ENCODE results near the gene ISM1.

The ISM1 gene

DNA sequence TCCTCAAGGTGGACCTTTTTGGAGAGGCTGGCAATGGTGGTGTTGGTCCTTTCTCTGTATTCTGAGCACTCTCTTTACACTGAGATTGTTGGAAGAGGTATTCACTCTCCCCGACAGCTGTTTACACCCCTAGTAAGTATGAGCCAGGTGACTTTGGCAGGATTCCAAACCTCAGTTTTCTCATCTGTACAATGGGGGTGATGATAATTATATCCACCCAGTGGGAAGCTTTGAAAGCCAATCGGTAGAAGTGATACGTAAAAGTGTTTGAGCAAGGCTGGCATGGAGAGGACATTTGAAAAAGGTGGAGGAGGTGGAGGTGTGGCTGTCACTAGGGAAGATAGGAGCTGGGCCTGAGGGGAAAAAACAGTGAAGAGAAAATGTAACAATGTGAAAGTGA, 35.5 kb downstream of the ISM1 start:
- DNase-seq (ENCODE audit: low spot score): no peak

DNA sequence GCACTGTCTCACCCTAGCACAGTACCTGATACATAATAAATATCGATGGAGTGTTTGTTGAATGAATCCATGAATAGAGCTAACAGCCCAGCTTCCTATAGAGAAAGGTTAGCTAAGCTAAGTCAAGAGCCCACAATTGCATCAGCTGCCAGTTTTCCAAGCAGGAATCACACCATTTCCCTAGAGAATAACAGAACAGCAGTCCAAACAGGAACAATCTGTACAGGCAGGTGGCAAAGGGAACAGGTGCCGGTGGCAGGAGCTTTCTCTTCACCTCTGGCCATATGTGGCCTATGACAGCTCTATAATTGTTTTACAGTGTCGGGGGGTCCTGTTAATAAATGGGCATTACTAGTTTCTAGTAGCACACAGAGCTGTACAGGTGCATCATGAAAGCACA, 38.8 kb downstream of the ISM1 start:
- no peak for DNase-seq (ENCODE audit: low spot score)

DNA sequence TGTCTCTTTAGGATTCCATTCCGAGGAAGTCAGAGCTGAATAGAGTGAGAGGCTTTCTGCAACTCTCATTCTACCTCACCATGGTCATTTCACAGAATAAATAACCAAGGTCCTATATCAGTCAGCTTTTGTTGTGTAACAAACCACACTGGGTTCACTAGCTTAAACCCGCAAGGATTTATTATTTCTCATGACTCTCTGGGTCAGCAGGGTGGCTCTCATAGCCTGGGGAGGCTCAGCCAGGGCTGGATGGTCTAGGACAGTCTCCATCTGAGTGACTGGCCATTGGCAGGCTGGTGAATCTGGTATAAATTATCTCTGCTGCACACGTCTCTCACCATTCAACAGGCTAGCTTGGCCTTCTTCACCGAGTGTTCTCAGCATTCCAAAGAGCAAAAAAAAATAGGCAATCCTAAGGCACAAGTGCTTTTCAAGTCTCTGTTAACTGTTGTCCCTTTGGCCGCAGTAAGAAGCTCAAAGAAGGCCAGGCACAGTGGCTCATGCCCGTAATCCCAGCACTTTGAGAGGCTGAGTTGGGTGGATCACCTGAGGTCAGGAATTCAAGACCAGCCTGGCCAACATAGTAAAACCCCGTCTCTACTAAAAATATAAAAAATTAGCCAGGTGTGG, 39.7 kb downstream of the ISM1 start:
- peak; percentile 31 for DNase-seq (ENCODE audit: low spot score)

DNA sequence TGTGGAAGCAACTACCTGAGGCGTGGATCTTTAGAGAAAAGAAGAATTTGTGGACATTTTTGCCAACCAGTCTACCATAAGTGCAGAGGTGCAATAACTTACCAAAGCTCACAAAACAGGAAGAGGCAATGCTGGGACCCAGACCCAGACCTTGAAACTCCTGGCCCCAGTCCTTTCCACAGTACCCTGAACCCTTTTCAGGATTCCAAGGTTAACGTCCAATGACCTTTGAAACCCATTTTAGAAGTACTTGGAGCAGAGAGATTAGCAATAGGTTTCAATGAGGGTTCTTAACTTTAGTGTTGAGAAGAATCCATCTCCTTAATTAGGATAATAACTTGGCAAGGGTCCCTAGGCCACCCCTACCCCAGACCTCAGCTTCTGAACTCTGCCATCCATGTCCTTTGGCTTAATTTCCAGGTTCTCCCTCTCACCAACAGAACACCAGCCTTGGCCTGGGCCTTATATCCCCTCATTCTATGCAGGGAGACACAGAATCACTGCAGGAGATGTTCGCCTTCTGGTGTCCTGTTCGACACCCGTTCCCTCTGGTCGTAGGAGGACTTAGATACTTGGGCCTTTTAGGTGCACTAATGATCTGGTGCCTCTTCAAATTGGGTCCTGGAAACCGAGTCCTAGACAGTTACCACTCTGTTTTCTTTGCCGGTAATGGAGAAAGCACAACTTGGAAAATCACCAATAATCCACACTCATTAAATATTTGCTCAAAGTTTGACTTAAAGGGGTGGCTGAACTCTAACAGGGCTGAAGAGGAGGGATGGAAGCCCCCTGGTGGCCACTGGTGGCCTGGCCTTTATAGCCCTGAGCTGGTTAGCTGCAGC, 40.6 kb downstream of the ISM1 start:
- peak; percentile 86 for DNase-seq (ENCODE audit: low spot score)

DNA sequence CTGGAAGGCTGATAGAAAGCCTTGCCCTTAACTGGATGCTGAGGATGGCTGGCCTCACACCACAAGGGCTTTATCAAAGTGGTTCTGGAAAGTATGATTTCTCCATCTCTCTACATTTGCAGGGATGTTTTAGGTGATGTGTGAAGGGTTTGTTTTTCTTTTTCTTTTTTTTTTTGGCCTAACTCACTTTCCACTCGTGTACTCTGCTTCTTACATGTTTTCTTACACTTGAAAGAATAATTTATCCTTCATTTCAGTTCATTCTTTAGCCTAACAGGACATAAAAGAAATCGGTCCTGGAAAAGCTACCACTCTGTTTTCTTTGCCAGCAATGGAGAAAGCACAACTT, 41.2 kb downstream of the ISM1 start:
- DNase-seq (ENCODE audit: low spot score): no peak

DNA sequence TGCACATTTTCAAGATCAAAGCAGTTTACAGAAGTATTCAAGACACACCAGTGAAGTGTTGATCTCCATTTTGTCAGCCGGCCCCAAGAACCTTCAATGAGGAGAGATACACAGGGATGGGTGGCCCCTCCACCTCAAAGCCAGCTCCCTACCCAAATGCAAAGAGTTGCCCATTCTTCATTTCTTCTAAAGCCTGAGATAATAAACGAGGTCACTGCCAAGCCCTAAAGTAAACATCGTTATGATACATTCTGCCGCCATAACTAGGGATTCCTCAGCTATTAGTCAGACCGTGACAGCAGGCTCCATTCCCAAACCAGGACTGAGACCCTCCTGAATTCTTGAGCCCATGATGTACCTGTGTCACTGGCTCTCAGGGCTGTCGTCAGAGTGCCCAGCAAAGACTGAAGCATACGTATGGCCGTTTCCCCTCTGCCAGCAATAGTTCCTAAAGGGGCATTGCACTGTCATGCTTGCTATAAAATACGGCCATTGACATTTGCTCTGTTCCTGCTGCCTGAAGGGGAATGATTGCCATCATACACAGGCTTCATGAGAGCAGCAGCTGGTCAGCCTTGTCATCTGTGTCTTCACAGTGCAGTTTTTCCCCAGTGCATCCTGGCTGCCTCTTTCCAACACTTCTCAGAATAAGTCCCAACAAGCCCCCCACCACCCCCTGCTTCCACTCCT, 41.7 kb downstream of the ISM1 start:
- DNase-seq (ENCODE audit: low spot score): peak; percentile 24

DNA sequence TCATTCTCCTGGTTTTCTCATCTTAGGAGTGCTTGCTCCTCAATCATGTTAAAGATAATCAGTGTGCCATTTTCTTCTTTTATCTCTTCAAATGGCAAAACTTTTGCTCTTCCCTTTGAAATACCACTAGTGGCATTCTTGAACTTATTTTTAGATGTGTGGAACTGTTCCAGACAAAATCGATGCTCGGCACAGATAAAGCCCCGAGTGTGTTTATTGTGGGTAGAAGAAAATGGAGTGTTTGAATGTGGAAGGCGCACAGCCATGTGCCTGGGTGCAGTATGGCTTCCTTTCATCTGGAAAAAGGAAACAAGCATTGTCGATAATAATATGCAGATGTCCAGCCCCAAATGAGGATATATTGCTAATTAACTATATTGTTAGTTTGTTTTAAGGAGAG, 42.4 kb downstream of the ISM1 start:
- DNase-seq (ENCODE audit: low spot score): no peak

DNA sequence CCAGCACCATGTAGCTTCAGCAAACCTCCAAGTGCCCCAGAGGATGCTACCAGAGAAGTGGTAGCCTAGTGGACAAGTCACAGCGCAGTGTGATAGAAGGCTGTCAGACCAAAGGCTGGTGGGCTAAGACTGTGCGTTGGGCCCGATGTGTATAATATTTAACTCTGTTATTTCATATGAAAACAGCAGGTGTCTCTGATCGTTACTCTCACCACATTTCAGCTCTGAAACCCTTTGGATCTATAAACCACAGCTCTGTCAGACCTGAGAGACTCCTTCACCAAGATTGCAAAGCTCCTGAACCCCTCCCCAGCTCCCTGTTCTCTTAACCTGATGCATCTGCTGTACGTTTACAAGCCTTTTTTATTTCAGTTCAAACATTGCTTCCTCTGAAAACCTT, 43.8 kb downstream of the ISM1 start:
- no peak for DNase-seq (ENCODE audit: low spot score)

DNA sequence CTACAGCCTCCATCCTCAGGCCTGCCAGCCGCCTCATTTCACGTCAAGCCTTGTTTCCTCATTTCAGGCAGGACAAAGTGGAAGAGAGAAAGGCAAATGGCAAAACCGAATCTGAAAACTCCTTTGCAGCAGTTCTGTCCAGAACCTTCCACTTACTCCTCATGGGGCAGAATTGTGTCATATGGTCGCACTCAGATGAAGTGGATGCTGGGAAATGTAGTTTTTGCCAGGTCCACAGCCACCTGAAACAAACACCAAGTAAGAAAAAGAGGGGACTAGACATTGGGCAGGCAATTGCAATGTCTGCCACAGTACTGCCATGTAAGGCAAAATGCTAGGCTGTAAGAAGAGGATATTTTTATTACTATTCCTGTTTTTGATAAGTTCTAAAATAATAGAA, 44.9 kb downstream of the ISM1 start:
- DNase-seq (ENCODE audit: low spot score): no peak

DNA sequence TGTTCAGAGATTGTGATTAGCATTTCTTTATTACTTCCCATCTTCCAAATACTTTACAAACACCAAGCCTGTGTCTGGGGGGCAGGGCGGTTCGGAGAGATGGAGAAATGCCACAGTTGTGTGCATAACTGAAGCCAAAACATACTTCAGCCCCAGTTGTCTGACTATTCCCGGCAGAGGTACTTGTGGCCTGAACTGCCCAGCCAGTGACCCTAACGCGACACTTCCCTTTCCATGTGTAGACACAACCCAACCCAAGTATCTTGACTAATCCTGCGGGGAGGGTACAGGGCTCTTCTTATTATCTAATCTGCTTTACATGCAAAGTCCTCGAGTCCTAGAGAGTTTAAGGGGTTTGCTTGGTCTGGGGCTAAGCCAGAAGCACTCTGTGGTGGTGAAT, 46.2 kb downstream of the ISM1 start:
- no peak for DNase-seq (ENCODE audit: low spot score)

DNA sequence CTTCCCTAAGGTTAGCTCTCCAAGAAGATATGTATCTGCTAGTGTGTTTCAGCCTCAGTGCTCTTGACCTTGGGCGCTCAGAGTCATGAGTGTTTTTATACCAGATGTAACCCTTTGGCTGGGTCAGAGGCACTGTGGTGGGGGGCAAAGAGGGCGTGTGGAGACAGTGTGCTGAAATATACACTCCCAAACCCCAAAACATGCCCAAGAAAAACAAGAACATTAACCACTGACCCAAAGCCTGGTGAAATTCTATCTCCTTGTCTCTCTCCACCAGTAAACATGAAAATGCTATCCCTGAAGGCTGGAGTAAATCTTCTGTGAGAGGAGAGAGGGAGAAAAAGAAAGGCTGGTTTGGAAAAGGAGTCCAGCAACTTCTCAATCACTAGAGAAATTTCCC, 47.9 kb downstream of the ISM1 start:
- DNase-seq (ENCODE audit: low spot score): no peak

DNA sequence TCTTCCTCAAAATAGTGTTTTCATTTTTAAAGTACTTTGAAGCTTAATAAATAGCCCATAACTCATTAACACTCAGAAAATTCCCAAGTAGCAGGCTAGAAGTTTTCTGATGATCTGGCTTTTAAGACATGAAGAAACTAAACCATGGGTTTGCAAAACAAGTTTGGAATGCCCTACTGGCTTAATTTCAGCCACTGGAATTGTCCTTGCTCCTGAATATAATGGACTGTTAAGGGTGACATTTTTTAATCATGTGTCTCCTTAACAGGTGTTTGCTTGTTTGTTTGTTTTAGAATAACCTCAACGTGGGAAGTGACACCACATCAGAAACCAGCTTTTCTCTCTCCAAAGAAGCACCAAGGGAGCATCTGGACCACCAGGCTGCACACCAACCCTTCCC, 49.1 kb downstream of the ISM1 start:
- no peak for DNase-seq (ENCODE audit: low spot score)

DNA sequence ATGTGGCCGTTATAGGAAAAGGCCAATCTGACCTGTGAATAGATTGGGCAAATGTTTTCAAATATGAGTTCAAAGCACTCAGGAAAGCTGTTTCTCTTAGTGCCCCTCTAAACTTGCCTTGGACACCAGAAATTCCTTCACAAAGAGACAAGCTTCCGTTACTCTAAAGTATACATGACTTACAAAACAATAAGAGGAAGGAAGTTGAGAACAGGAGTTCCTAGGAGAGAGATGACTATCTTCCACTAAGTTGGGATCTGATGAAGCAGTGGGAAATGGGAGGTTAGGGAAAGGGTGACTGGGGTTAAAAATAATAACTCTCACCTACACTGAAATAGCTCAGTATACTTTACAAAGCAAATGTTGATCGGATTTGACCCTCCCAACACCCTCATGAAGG, 50.0 kb downstream of the ISM1 start:
- no peak for DNase-seq (ENCODE audit: low spot score)

DNA sequence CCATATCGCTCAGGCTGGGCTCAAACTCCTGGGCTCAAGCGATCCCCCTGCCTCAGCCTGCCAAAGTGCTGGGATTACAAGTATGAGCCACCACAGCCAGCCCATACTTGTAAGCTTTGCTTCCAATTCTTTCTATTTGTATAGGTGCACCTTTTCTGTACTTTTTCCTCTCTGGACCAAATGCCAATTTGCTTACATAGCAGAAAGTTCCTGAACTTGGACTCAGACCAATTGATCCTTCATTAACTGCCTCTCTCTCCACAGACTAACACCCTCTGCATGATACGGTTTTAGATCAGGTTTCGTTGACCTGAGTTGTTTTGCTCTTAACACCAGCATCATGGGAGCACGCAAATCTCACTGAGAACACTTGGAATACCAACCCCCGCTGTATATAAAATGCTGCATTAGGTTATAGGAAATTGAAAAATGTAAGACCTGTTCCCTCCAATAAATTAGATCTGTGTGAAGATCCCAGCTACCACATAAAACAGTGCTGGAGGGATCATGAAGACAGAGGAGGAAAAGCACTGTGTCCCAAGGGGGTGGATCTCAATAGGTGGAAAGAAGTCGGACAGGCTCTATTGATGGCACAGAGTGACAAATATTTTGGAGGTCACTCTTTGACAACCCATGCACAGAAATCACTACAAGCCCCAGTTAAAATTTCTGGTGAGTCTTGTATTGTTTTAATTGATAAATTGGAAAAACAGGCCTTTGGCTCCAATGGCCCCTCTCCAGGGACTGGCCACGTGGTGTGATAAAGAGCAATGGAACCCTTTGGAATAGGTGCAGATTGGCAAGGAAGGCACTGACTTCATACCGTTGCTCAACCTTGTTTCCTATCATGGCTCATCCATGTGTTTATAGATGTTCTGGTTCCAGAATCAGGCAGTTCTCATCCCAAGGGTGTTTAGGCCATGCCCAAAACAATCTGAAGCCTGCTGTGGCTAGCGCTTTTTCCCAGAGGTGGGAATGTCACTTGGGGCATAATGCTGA, 51.2 kb downstream of the ISM1 start:
- DNase-seq (ENCODE audit: low spot score): no peak

DNA sequence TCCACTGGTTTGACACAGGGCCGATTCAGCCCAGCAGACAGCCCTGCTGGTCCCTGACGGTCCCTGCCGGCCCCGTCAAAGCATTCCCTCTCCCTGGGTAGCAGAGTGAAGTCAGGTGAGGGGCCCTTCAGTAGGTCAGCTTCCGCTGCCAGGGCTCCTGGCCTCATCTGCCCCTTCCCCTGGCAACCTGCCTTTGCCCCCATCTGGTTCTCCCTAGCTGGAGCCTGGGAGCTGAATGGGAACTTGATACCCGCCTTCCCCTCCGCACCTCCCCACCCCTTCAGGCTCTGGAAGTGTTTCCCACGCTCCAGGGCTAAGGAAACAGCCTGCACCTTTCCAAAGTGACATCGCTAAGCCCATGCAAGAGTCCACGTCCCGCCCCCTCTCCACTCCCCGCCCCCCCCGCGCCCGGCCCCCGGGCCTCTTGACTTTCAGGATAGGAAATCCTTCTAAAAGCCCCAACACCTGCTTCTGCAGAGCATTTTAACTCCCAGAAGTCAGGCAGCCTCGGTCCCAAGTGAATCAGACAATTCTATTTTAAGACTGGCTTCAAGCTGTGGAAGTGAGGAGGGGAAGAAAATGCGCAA, 53.3 kb downstream of the ISM1 start:
- no peak for DNase-seq (ENCODE audit: low spot score)

DNA sequence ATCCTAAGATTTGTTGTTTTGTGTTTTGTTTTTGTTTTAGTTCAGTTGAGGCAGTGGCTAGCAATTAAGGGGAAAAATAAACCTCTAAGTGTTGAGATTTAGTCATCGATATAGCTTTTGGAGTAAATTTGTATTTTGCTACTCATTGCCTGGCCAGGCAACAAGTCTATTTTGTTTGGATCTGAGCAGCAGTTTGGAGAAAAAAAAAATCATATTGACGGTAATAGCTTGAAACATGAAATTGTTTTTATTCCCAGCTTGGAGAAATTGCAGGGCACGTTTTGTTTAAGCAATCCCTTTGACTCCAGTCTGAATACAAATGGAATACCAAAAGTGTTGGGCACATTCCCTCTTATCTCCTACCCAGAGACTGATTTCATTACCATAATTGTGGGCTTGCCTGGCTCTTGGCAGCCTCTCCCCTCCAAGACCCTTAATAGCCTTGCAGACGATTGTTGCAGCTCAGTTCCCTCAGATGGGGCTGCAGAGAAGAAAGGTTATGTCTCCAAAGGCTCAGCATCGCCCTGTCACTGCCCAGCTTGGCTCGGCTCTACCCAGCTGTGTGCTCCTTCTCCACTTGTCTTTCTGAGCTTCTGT, 56.0 kb downstream of the ISM1 start:
- no peak for DNase-seq (ENCODE audit: low spot score)

DNA sequence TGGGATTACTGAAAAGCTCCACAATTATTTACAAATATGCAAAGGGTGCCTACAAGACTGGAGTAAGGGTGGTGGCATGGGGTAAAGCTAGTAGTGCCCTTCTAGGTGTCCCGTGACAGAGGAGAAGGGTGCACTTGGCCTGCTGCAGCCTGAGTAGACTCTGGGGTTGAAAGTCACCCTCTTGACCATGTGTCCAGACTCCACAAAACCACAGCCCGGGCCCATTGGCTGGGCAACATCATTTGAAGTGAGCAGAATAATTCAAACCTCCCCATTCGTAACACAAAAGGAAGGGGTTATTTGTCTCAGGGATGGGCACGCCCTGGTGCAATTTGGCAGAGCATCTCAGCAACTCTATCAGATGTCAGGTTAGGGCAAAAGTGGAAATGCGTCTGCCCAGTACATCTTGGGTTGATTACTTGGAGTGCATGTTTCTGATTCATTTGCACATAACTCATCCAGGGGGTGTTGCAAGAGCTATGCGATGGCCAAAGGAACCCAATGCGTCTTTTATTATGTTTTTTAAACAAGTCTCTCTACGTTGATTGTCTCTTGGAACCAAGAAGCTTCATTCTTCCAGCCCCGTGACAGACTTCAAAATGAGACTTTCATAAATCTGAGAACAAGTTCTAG, 56.7 kb downstream of the ISM1 start:
- no peak for DNase-seq (ENCODE audit: low spot score)

DNA sequence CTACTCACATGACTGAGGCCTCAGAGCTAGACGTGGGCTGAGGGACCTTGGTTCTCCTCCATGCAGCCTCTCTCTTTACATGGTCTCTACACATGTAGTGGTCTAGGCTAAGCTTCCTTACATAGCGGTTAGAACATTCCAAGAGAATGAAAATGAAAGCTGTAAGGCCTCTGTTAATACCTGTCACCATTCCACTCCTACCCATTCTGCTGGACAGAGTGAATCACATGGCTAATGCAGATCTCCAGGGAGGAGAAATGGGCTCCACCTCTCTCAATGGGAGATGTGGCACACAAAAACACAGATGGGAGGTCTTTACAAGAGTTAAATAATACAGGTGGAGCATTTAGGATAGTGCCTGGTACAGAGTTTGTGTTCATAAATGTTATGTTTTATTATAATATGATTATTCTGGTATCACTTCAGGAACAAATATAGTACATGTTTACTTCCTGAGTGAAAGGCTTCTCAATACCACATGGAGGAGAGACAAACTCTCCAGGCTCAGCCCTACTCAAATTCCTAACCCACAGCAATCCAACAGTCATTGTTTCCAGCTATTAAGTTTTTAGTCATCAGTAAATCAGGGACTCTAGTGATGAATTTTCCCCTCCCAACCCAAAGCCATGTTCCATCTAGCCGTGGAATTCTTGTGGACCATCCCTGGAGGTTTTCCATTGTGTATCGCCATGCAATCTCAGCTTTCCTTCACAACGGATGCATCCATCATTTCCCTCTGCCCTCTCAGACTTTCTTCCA, 57.9 kb downstream of the ISM1 start:
- no peak for DNase-seq (ENCODE audit: low spot score)

DNA sequence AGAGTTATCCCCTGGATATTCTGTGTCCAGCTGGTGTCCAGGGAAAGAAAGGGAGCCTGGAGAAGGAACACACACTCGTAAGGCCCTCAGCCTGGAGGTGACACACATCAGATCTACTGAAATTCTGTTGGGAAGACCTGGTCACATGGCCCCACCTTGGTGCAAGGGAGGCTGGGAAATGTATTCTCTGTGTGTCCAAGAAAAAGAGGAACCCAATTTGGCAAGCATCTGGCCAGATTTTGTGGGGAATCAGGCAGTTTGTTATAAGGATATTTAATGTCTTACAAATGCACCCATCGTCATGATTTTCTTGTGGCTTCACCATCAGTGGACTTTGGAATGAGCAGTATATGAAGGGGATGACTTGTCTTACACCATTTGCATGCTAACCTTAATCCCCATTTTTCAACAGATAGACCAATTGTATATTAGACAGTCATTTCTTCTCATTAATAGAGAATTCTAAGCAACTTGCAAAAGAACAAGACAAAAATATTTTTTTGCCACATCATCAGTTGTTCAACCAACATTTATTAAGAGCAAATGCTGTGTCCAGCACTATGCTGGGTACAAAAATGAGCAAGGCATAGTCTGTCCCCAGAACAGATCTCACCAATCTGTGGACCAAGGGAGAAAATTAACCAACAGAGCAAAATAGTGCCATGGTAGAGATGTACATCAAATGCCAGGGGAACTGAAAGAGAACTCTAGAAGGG, 59.7 kb downstream of the ISM1 start:
- no peak for DNase-seq (ENCODE audit: low spot score)
